Ramos (cell line): Measurements from ENCODE around the gene MAP3K10.
"Not testable (repeated sequence)": the region's sequence is repeated elsewhere in the genome, so short reads cannot be mapped to it uniquely, and the experiment has no call there.

ENCODE experiments used
- in situ Hi-C: fragments of 300-500 bp; cut with MboI; formaldehyde crosslinking; loops from one replicate; pipeline ENCODE4 v1.14.3; 2022; ENCODE audit warnings: low sequenced_read_pairs; ENCODE audit not compliant: unreplicated experiment

MAP3K10 gene

GRCh38 chr19:40214936-40215335, 23.7 kb downstream of the MAP3K10 start:
- in situ Hi-C loops, result no loop called here

- in situ Hi-C loops, result no loop called here
Observed at GRCh38 chr19:40216013-40216776, 25.0 kb downstream of the MAP3K10 start.

- in situ Hi-C loops, result no loop called here
Observed at GRCh38 chr19:40216777-40217026, 25.5 kb downstream of the MAP3K10 start.

- in situ Hi-C loops, result no loop called here
Observed at GRCh38 chr19:40217027-40217810, 26.0 kb downstream of the MAP3K10 start.

- in situ Hi-C loops, result no loop called here
Observed at GRCh38 chr19:40217934-40218890, 27.0 kb downstream of the MAP3K10 start, which contains the start of gene TTC9B. TTC9B (minus strand) TSS chr19:40218384; CDS start chr19:40218381, 3 bp downstream.

GRCh38 chr19:40219029-40219428, 27.8 kb downstream of the MAP3K10 start:
- in situ Hi-C loops, result not testable (repeated sequence)

GRCh38 chr19:40219721-40220276, 28.6 kb downstream of the MAP3K10 start:
- in situ Hi-C loops, result no loop called here

- in situ Hi-C loops, result no loop called here
Observed at GRCh38 chr19:40220674-40221073, 29.4 kb downstream of the MAP3K10 start.

GRCh38 chr19:40221858-40222619, 30.8 kb downstream of the MAP3K10 start:
- in situ Hi-C loops, result no loop called here

GRCh38 chr19:40223135-40223822, 32.1 kb downstream of the MAP3K10 start:
- in situ Hi-C loops, result no loop called here

GRCh38 chr19:40224342-40225150, 33.3 kb downstream of the MAP3K10 start:
- in situ Hi-C loops, result no loop called here

- in situ Hi-C loops, result no loop called here
Observed at GRCh38 chr19:40225440-40226305, 34.4 kb downstream of the MAP3K10 start.

GRCh38 chr19:40228346-40228745, 37.1 kb downstream of the MAP3K10 start:
- in situ Hi-C loops, result no loop called here

- in situ Hi-C loops, result no loop called here
Observed at GRCh38 chr19:40228863-40229262, 37.6 kb downstream of the MAP3K10 start.

- in situ Hi-C loops, result no loop called here
Observed at GRCh38 chr19:40229484-40229883, 38.3 kb downstream of the MAP3K10 start.

- in situ Hi-C loops, result no loop called here
Observed at GRCh38 chr19:40229926-40230417, 38.7 kb downstream of the MAP3K10 start.

- in situ Hi-C loops, result no loop called here
Observed at GRCh38 chr19:40231057-40231456, 39.8 kb downstream of the MAP3K10 start.
